Upper lobe of left lung (tissue), 6 donors: ENCODE data around the gene LONP1. TPM values are rescaled to one million over a fixed set of nuclear protein-coding genes. Genes with fewer than 3 reads are reported as not detected.

Experiments used
- ATAC-seq, 2 donors: fragments of 200-7000 bp; cut with Tn5 transposase; one replicate each; pipeline ENCODE4 v1.9.1; 2022; ENCODE audit warnings: mild to moderate bottlenecking in 2 of 2, moderate library complexity in 2 of 2; ENCODE audit not compliant: low FRiP score in 2 of 2
- DNase-seq, 2 donors: peaks; one replicate each; pipeline ENCODE4 v3.0.0-alpha.2; 2019 to 2020
- H3K27ac ChIP-seq, 4 donors: fragments of 200-600 bp; sonication (generic); one replicate each; pipeline ENCODE4 v1.5.1; 2016 to 2019
- H3K27me3 ChIP-seq, 4 donors: fragments of 200-600 bp; sonication (generic); one replicate each; pipeline ENCODE4 v1.5.1; 2017 to 2019
- H3K36me3 ChIP-seq, 4 donors: fragments of 200-600 bp; sonication (generic); one replicate each; pipeline ENCODE4 v1.5.1; 2016 to 2019
- H3K4me1 ChIP-seq, 4 donors: fragments of 200-600 bp; sonication (generic); one replicate each; pipeline ENCODE4 v1.5.1; 2018 to 2019
- H3K4me3 ChIP-seq, 4 donors: fragments of 200-600 bp; sonication (generic); one replicate each; pipeline ENCODE4 v1.5.1; 2017 to 2019; ENCODE audit warnings: mild to moderate bottlenecking in 2 of 4, moderate library complexity in 1 of 4
- H3K9me3 ChIP-seq, 4 donors: fragments of 200-600 bp; sonication (generic); one replicate each; pipeline ENCODE4 v1.5.1; 2018 to 2019
- CTCF ChIP-seq, 6 experiments: fragments of 450-650 bp in 4 of 6; fragments of 200-600 bp in 2 of 6; sonication (generic) in 2 of 6; IDR thresholded peaks; one replicate each; pipeline ENCODE4 v1.5.1; 2016 to 2019; ENCODE audit warnings: antibody characterized with exemption in 6 of 6
- EP300 ChIP-seq, 4 donors: sonication (generic); formaldehyde crosslinking; IDR thresholded peaks; one replicate each; pipeline ENCODE4 v1.5.1; 2017; ENCODE audit warnings: antibody characterized with exemption in 4 of 4, control low read depth in 2 of 4
- POLR2A ChIP-seq, 4 donors: fragments of 450-650 bp; IDR thresholded peaks; one replicate each; pipeline ENCODE4 v1.5.1; 2016 to 2017; ENCODE audit warnings: antibody characterized with exemption in 4 of 4, mild to moderate bottlenecking in 2 of 4
- POLR2AphosphoS5 ChIP-seq, 2 donors: sonication (generic); formaldehyde crosslinking; IDR thresholded peaks; one replicate each; pipeline ENCODE4 v1.5.1; 2017; ENCODE audit warnings: antibody characterized with exemption in 2 of 2
- WGBS, 2 donors: methylation state at CpG; one replicate each; pipeline ENCODE4 v1.1.5; 2017 to 2018; 5-methylcytosine and 5-hydroxymethylcytosine counted together
- total RNA-seq, 6 donors: library from RNA; depleted of rRNA in 4 of 6; stranded (reverse); fragments of >200 nt in 4 of 6; gene quantifications; one replicate each; pipeline versions ENCODE4 v1.1.0 to v1.2.1, GENCODE V29; 2016 to 2021
- donor health status: DM: no; HTN: no; CAD: no; lungs with moderate emphysema.
- donor health status: DM: no; HTN: yes; CAD: no; lungs with severe emphysema.

The LONP1 gene
- total RNA-seq, 6 donors from 2014 or later = 79.7 to 141 (median 89.4) TPM

GRCh38 chr19:5665781-5666513 lies 54.0 kb downstream of the LONP1 start:
- no peak for TF ChIP-seq POLR2A (IDR thresholded peaks at IDR 0.05)
- TF ChIP-seq EP300 (IDR thresholded peaks at IDR 0.05) = no peak
- no peak for TF ChIP-seq CTCF (IDR thresholded peaks at IDR 0.05)
- TF ChIP-seq POLR2AphosphoS5 (IDR thresholded peaks at IDR 0.05) = no peak
- peaks cover 73 to 97% (median 90%) of the 10 kb centered on the region in 4 donors for H3K36me3 ChIP-seq
- no peak overlapping the region for H3K4me3 ChIP-seq
- ATAC-seq (no peak), DNase-seq (no peak)
- no peaks in the 10 kb centered on the region for H3K9me3 ChIP-seq
- H3K27me3 ChIP-seq = no peaks in the 10 kb centered on the region
- 77 to 86% methylated on average over 10 of the region's 10 CpGs for WGBS, 2 donors
- no peaks in the 10 kb centered on the region for H3K4me1 ChIP-seq
- no peak overlapping the region for H3K27ac ChIP-seq

GRCh38 chr19:5664515-5664914 lies 55.4 kb downstream of the LONP1 start:
- WGBS, 2 donors = 91 to 100% methylated on average over 1 to 2 of the region's 2 CpGs

GRCh38 chr19:5663904-5664303 lies 56.0 kb downstream of the LONP1 start:
- Histone ChIP-seq H3K36me3 (peaks cover 71 to 100% (median 92%) of the 10 kb centered on the region in 4 donors), H3K27ac (no peak overlapping the region), H3K4me1 (no peaks in the 10 kb centered on the region), H3K4me3 (no peak overlapping the region), H3K27me3 (no peaks in the 10 kb centered on the region), H3K9me3 (no peaks in the 10 kb centered on the region)
- TF ChIP-seq POLR2AphosphoS5 (IDR thresholded peaks at IDR 0.05) = no peak
- no peak for TF ChIP-seq POLR2A (IDR thresholded peaks at IDR 0.05)
- TF ChIP-seq CTCF (IDR thresholded peaks at IDR 0.05) = no peak
- no peak for TF ChIP-seq EP300 (IDR thresholded peaks at IDR 0.05)
- peak in 1 of 2 donors; percentile 65 for DNase-seq
- ATAC-seq = no peak
- 94 to 96% methylated on average over 17 of the region's 17 CpGs for WGBS, 2 donors

More at GRCh38 chr19:5664515-5664914, 55.4 kb downstream of the LONP1 start:
- H3K9me3 ChIP-seq = no peaks in the 10 kb centered on the region
- DNase-seq (no peak), ATAC-seq (no peak)
- H3K36me3 ChIP-seq = peaks cover 77 to 100% (median 92%) of the 10 kb centered on the region in 4 donors
- TF ChIP-seq EP300 (IDR thresholded peaks at IDR 0.05) (no peak), POLR2AphosphoS5 (IDR thresholded peaks at IDR 0.05) (no peak), CTCF (IDR thresholded peaks at IDR 0.05) (no peak), POLR2A (IDR thresholded peaks at IDR 0.05) (no peak)
- no peak overlapping the region for H3K4me3 ChIP-seq
- no peak overlapping the region for H3K27ac ChIP-seq
- no peaks in the 10 kb centered on the region for H3K4me1 ChIP-seq
- H3K27me3 ChIP-seq = no peaks in the 10 kb centered on the region

GRCh38 chr19:5661483-5661882 lies 58.5 kb downstream of the LONP1 start:
- H3K27me3 ChIP-seq = no peaks in the 10 kb centered on the region
- H3K4me1 ChIP-seq = no peaks in the 10 kb centered on the region
- H3K9me3 ChIP-seq = no peaks in the 10 kb centered on the region
- TF ChIP-seq CTCF (IDR thresholded peaks at IDR 0.05) = no peak
- no peak for TF ChIP-seq POLR2A (IDR thresholded peaks at IDR 0.05)
- TF ChIP-seq EP300 (IDR thresholded peaks at IDR 0.05) = no peak
- TF ChIP-seq POLR2AphosphoS5 (IDR thresholded peaks at IDR 0.05) = no peak
- no peak overlapping the region for H3K27ac ChIP-seq
- WGBS, 2 donors = 97% methylated on average over 42 of the region's 42 CpGs
- peak in 1 of 2 donors; percentile 82 for DNase-seq
- no peak for ATAC-seq
- H3K4me3 ChIP-seq = no peak overlapping the region
- H3K36me3 ChIP-seq = peaks cover 73 to 100% (median 93%) of the 10 kb centered on the region in 4 donors

- H3K27me3 ChIP-seq = no peaks in the 10 kb centered on the region
- H3K4me1 ChIP-seq = no peaks in the 10 kb centered on the region
- no peak for ATAC-seq
- no peaks in the 10 kb centered on the region for H3K9me3 ChIP-seq
- no peak overlapping the region for H3K27ac ChIP-seq
- no peak for TF ChIP-seq EP300 (IDR thresholded peaks at IDR 0.05)
- no peak for TF ChIP-seq CTCF (IDR thresholded peaks at IDR 0.05)
- TF ChIP-seq POLR2AphosphoS5 (IDR thresholded peaks at IDR 0.05) = no peak
- no peak for TF ChIP-seq POLR2A (IDR thresholded peaks at IDR 0.05)
- peaks cover 72 to 100% (median 92%) of the 10 kb centered on the region in 4 donors for H3K36me3 ChIP-seq
- H3K4me3 ChIP-seq = no peak overlapping the region
- WGBS, 2 donors = 87 to 89% methylated on average over 5 of the region's 5 CpGs
- no peak for DNase-seq
Observed at GRCh38 chr19:5655412-5655811, 64.5 kb downstream of the LONP1 start.
